Hepatocyte (in vitro differentiated cells): ENCODE data around the gene GPR180. TPM values are rescaled to one million over a fixed set of nuclear protein-coding genes. Genes with fewer than 3 reads are reported as not detected.

Source experiments
- DNase-seq: peaks from one replicate; pipeline ENCODE4 v3.0.0-alpha.2; 2016; ENCODE audit warnings: low spot score
- H2AFZ ChIP-seq: fragments of 200-600 bp; sonication (generic); 2 replicates; pipeline ENCODE4 v1.6.0; 2016; ENCODE audit warnings: antibody characterized with exemption, mild to moderate bottlenecking
- H3K27ac ChIP-seq: fragments of 200-600 bp; sonication (generic); 2 replicates; pipeline ENCODE4 v1.5.1; 2016; ENCODE audit warnings: mild to moderate bottlenecking
- H3K27me3 ChIP-seq: fragments of 200-600 bp; sonication (generic); 2 replicates; pipeline ENCODE4 v1.6.1; 2016
- H3K36me3 ChIP-seq: fragments of 200-600 bp; sonication (generic); replicated peaks from 2 replicates; pipeline ENCODE4 v1.5.1; 2016; ENCODE audit warnings: low read depth; ENCODE audit not compliant: insufficient read depth
- H3K4me1 ChIP-seq: fragments of 200-600 bp; sonication (generic); 2 replicates; pipeline ENCODE4 v1.5.1; 2016; ENCODE audit warnings: mild to moderate bottlenecking, moderate library complexity; ENCODE audit not compliant: insufficient read depth
- H3K4me2 ChIP-seq: fragments of 200-600 bp; sonication (generic); 2 replicates; pipeline ENCODE4 v1.6.0; 2016
- H3K4me3 ChIP-seq: fragments of 200-600 bp; sonication (generic); 2 replicates; pipeline ENCODE4 v1.5.1; 2016; ENCODE audit warnings: mild to moderate bottlenecking
- H3K79me2 ChIP-seq: fragments of 200-600 bp; sonication (generic); 2 replicates; pipeline ENCODE4 v1.6.0; 2017; ENCODE audit warnings: mild to moderate bottlenecking
- H3K9me2 ChIP-seq: fragments of 200-600 bp; sonication (generic); replicated peaks from 2 replicates; pipeline ENCODE4 v1.6.0; 2017; ENCODE audit warnings: mild to moderate bottlenecking; ENCODE audit not compliant: insufficient read depth
- H3K9me3 ChIP-seq: fragments of 200-600 bp; sonication (generic); 2 replicates; pipeline ENCODE4 v1.5.1; 2016; ENCODE audit warnings: low read depth, mild to moderate bottlenecking
- H4K20me1 ChIP-seq: fragments of 200-600 bp; sonication (generic); 2 replicates; pipeline ENCODE4 v1.6.0; 2016; ENCODE audit warnings: mild to moderate bottlenecking; ENCODE audit not compliant: insufficient read depth, poor library complexity, severe bottlenecking
- EZH2 ChIP-seq: fragments of 200-600 bp; sonication (generic); IDR thresholded peaks from 2 replicates; pipeline ENCODE4 v1.6.1; 2016; ENCODE audit warnings: antibody characterized with exemption, mild to moderate bottlenecking, borderline replicate concordance
- EZH2phosphoT487 ChIP-seq: fragments of 200-600 bp; sonication (generic); IDR thresholded peaks from one replicate; pipeline ENCODE4 v1.6.1; 2018; ENCODE audit warnings: antibody characterized with exemption, mild to moderate bottlenecking, low read depth, moderate library complexity; ENCODE audit not compliant: unreplicated experiment, severe bottlenecking
- WGBS: methylation state at CpG from one replicate; pipeline ENCODE4 v1.1.6; 2016; ENCODE audit warnings: low lambda C conversion rate; ENCODE audit errors: missing lambda C conversion rate; 5-methylcytosine and 5-hydroxymethylcytosine counted together
- polyA plus RNA-seq: library from polyadenylated mRNA; unstranded; fragments of >200 nt; fragmentation: Nextera tagmentation; extraction: Ambion mirVana; gene quantifications from 2 replicates; pipeline ENCODE4 v1.2.1, GENCODE V29; 2016
- total RNA-seq: library from RNA; depleted of rRNA; stranded (reverse); fragments of >200 nt; gene quantifications from 2 replicates; pipeline ENCODE4 v1.2.3, GENCODE V29; 2014
- TF ChIP-seq, protein P1 (sequence below): fragments of 200-600 bp; sonication (generic); IDR thresholded peaks from 2 replicates; pipeline ENCODE4 v1.5.1; 2016; ENCODE audit warnings: antibody characterized with exemption, mild to moderate bottlenecking; ENCODE audit not compliant: poor library complexity

The GPR180 gene
- total and polyA plus RNA-seq, 2 experiments from 2014 or later: 5.6 to 12.9 TPM

DNA sequence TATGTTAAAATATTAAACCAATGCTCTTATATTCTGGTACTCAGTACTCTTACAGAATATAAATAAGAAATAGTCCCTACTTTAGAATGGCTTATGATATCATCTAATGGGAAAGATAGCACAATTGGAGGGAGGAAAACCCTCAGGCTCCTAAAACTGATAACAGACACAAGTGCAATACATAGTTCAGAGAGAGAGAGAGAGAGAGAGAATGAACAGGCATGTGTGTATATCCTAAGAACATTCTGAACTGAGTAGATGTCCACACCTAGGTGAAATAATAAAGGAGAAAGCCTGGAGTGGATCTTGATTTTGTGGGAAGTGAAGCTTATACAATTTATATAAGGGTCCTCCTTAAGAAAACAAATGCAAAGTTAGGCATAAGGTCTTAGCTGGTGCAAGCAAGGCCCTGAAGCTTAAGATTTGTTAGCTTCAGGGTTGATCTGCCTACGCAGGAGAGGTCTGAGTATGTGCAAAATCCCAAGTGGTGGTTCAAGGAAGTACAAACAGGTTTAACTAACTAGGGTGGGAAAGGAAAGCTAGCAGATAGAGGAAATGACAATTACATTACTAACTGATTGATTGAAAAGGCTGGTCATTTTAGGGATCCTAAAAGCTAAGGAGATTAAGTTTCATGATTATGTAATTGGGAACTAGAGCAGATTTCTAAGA is 57.4 kb downstream of the GPR180 start:
- no peak overlapping the region for H3K4me3 ChIP-seq
- no peaks in the 10 kb centered on the region for H4K20me1 ChIP-seq
- peaks cover 27% of the 10 kb centered on the region for H3K27me3 ChIP-seq
- peaks cover 16% of the 10 kb centered on the region for H3K4me1 ChIP-seq
- H2AFZ ChIP-seq: no peak overlapping the region
- no peak overlapping the region for H3K4me2 ChIP-seq
- H3K9me3 ChIP-seq: no peaks in the 10 kb centered on the region
- H3K79me2 ChIP-seq: no peaks in the 10 kb centered on the region
- WGBS: 80% methylated on average over 1 of the region's 1 CpG
- TF ChIP-seq EZH2phosphoT487: no peak
- TF ChIP-seq, protein P1, sequence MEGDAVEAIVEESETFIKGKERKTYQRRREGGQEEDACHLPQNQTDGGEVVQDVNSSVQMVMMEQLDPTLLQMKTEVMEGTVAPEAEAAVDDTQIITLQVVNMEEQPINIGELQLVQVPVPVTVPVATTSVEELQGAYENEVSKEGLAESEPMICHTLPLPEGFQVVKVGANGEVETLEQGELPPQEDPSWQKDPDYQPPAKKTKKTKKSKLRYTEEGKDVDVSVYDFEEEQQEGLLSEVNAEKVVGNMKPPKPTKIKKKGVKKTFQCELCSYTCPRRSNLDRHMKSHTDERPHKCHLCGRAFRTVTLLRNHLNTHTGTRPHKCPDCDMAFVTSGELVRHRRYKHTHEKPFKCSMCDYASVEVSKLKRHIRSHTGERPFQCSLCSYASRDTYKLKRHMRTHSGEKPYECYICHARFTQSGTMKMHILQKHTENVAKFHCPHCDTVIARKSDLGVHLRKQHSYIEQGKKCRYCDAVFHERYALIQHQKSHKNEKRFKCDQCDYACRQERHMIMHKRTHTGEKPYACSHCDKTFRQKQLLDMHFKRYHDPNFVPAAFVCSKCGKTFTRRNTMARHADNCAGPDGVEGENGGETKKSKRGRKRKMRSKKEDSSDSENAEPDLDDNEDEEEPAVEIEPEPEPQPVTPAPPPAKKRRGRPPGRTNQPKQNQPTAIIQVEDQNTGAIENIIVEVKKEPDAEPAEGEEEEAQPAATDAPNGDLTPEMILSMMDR: no peak
- no peak for TF ChIP-seq EZH2
- DNase-seq: no peak
- H3K27ac ChIP-seq: no peak overlapping the region
- no peaks in the 10 kb centered on the region for H3K9me2 ChIP-seq
- H3K36me3 ChIP-seq: no peaks in the 10 kb centered on the region

DNA sequence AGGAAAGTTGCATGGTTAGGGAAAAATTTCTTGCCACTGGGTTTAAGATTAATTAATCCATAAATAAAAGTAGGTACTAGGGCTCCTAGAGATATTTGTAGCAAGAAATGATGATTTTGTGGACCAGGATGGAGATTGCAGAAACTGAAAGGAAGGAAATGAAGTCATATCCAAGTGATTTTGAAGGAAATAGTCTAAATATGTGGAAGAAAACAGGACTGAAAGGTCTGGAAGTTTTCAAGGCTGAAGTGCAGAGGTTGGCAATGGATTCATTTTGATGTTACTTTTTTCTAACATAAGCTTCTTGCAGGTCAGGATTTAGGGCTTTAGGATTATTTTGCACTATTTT is 57.9 kb downstream of the GPR180 start:
- Histone ChIP-seq H3K9me3 (no peaks in the 10 kb centered on the region), H3K4me1 (peaks cover 16% of the 10 kb centered on the region), H4K20me1 (no peaks in the 10 kb centered on the region), H3K36me3 (no peaks in the 10 kb centered on the region), H3K27me3 (peaks cover 32% of the 10 kb centered on the region), H2AFZ (no peak overlapping the region), H3K9me2 (no peaks in the 10 kb centered on the region), H3K79me2 (no peaks in the 10 kb centered on the region), H3K4me2 (no peak overlapping the region), H3K4me3 (no peak overlapping the region), H3K27ac (no peak overlapping the region)
- no peak for DNase-seq
- TF ChIP-seq, protein P1: no peak

GRCh38 chr13:94660695-94661326 is 59.2 kb downstream of the GPR180 start:
- Histone ChIP-seq H3K4me3 (no peak overlapping the region), H3K79me2 (no peaks in the 10 kb centered on the region), H3K36me3 (no peaks in the 10 kb centered on the region), H3K9me3 (no peaks in the 10 kb centered on the region), H3K9me2 (no peaks in the 10 kb centered on the region), H3K27ac (no peak overlapping the region), H4K20me1 (no peaks in the 10 kb centered on the region), H2AFZ (no peak overlapping the region), H3K27me3 (peaks cover 45% of the 10 kb centered on the region), H3K4me1 (peaks cover 16% of the 10 kb centered on the region), H3K4me2 (peak overlapping the region; percentile 48)
- TF ChIP-seq EZH2phosphoT487: no peak
- no peak for TF ChIP-seq EZH2
- TF ChIP-seq, protein P1: peak; percentile 38
- 20% methylated on average over 6 of the region's 6 CpGs for WGBS
- DNase-seq: no peak
